ENCODE measurements around the gene HDDC3. TPM values are rescaled to one million over a fixed set of nuclear protein-coding genes. Genes with fewer than 3 reads are reported as not detected.

Gene HDDC3
- total RNA-seq, 2 experiments from 2014 or later, result 31.8 to 38.6 TPM

DNA sequence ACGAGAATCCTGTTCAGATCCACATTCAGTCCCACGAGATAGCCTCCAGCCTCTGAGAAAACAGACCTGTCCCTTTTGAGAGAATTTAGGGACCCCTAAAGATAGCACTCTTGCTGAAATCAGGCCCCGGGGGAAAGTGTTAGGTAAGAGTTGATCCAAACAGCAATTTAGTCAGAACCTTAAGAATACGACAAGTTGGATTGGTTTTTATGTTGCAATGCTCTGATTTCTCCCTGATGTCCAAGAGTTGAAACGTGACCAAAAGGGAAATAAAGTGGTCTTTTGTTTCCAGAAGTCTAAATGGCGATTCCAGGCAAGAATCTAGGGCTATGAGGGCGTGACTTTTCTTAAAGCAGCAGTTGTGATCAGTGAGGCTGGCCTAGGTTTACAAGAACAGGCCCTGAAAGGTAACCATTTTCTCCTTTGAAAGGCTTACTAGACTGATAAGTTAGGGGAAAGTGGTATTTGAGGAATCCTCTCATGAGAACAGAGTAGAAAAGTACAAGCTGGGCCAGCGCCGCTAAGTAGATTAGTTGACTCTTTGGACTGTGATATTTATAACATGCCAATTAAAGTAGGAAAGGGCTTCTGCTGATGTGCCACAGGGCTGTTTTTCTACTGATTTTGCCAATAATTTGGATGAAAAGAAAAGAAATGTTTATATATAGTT is 24.4 kb downstream of the HDDC3 start:
- no TSS peak for BruUV-seq (replicated peaks)

DNA sequence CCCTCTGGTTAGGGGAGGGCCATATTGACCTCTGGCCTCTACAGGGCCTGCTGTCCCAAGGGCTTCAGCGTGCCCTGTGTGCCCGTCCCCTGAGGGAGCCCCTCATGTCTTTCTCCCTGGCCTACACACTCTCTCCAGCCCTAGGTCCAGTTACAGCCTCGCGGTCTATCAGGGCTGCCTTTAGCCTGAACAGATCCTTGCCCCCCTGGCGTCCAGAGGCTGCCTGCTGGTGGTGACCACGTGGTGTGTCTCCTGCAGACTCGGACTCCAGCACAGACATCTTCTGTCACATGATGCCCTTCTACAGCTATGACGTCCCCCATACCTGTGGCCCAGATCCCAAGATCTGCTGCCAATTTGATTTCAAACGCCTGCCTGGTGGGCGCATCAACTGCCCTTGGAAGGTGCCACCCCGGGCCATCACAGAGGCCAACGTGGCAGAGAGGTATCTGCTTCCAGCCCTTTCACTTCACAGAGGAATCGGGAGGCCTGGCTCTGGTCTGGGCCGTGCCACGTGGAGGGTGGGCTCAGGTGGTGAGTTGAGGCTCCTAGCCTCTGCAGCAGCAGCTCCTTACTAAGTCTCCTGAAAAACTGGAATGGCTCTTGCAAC is 25.2 kb downstream of the HDDC3 start:
- no peaks in the 10 kb centered on the region for H3K9me2 ChIP-seq (ENCODE audit: insufficient read depth, low read length)
- no peak for DNase-seq (ENCODE audit: low spot score)
- H4K20me1 ChIP-seq (ENCODE audit: insufficient read depth, low read length), result no peaks in the 10 kb centered on the region
- peaks cover 14% of the 10 kb centered on the region for H3K4me1 ChIP-seq (ENCODE audit: insufficient read depth, low read length, poor library complexity, severe bottlenecking)
- CTCF ChIA-PET (ENCODE audit: unreplicated experiment), result no interaction called here
- BruUV-seq (replicated peaks), result no TSS peak
- H3K27ac ChIP-seq (ENCODE audit: low read depth, low read length, poor library complexity, severe bottlenecking), result no peak overlapping the region
- intact Hi-C loops (cut with micrococcal nuclease; ENCODE audit: unreplicated experiment), result no loop called here
- no peak for TF ChIP-seq EZH2phosphoT487 (IDR thresholded peaks at IDR 0.05; ENCODE audit: borderline replicate concordance, low read depth, low read length)
- TF ChIP-seq CTCF (conservative IDR thresholded peaks at IDR 0.05; ENCODE audit: low read length), result no peak
- no peak overlapping the region for H3K4me3 ChIP-seq (ENCODE audit: low read depth, low read length, poor library complexity, severe bottlenecking)
- no peaks in the 10 kb centered on the region for H3K79me2 ChIP-seq (ENCODE audit: insufficient read depth, low read depth, low read length)
- no peaks in the 10 kb centered on the region for H3K9me3 ChIP-seq (ENCODE audit: low read length)
- H3K36me3 ChIP-seq (ENCODE audit: insufficient read depth, low read length), result no peaks in the 10 kb centered on the region
- no peak overlapping the region for H3K4me2 ChIP-seq (ENCODE audit: low read length)
- no peak overlapping the region for H2AFZ ChIP-seq (ENCODE audit: low read length)
- POLR2A ChIA-PET, result interaction anchor here (0.9 kb wide), 1 partner anchor 16 kb away, joined by 3 read pairs; no protein-coding TSS in a partner anchor

More for the DNA sequence above, 24.4 kb downstream of the HDDC3 start:
- H2AFZ ChIP-seq (ENCODE audit: low read length), result no peak overlapping the region
- TF ChIP-seq EZH2phosphoT487 (IDR thresholded peaks at IDR 0.05; ENCODE audit: borderline replicate concordance, low read depth, low read length), result no peak
- no peak for TF ChIP-seq CTCF (conservative IDR thresholded peaks at IDR 0.05; ENCODE audit: low read length)
- H3K4me3 ChIP-seq (ENCODE audit: low read depth, low read length, poor library complexity, severe bottlenecking), result no peak overlapping the region
- CTCF ChIA-PET (ENCODE audit: unreplicated experiment), result no interaction called here
- no peak for DNase-seq (ENCODE audit: low spot score)
- no peaks in the 10 kb centered on the region for H3K79me2 ChIP-seq (ENCODE audit: insufficient read depth, low read depth, low read length)
- H3K4me2 ChIP-seq (ENCODE audit: low read length), result no peak overlapping the region
- no peaks in the 10 kb centered on the region for H3K36me3 ChIP-seq (ENCODE audit: insufficient read depth, low read length)
- no peaks in the 10 kb centered on the region for H3K9me2 ChIP-seq (ENCODE audit: insufficient read depth, low read length)
- peaks cover 12% of the 10 kb centered on the region for H3K4me1 ChIP-seq (ENCODE audit: insufficient read depth, low read length, poor library complexity, severe bottlenecking)
- H3K9me3 ChIP-seq (ENCODE audit: low read length), result no peaks in the 10 kb centered on the region
- no peaks in the 10 kb centered on the region for H4K20me1 ChIP-seq (ENCODE audit: insufficient read depth, low read length)
- POLR2A ChIA-PET, result no interaction called here
- H3K27ac ChIP-seq (ENCODE audit: low read depth, low read length, poor library complexity, severe bottlenecking), result no peak overlapping the region
- intact Hi-C loops (cut with micrococcal nuclease; ENCODE audit: unreplicated experiment), result no loop called here
